Neuronal stem cell (in vitro differentiated cells): ENCODE data around the gene RTF2. TPM values are rescaled to one million over a fixed set of nuclear protein-coding genes. Genes with fewer than 3 reads are reported as not detected.

Source experiments
- DNase-seq: peaks from one replicate; pipeline ENCODE4 v3.0.0-alpha.2; 2013; ENCODE audit warnings: low spot score
- H2AFZ ChIP-seq: one replicate; pipeline ENCODE4 v1.6.1; 2013; ENCODE audit warnings: mild to moderate bottlenecking, low read length, inconsistent platforms
- H2AK5ac ChIP-seq: 2 replicates; pipeline ENCODE4 v1.6.1; 2013; ENCODE audit warnings: low read depth, mild to moderate bottlenecking, inconsistent platforms, low read length, moderate library complexity, mixed read lengths
- H2BK120ac ChIP-seq: 2 replicates; pipeline ENCODE4 v1.6.1; 2013; ENCODE audit warnings: low read depth, mild to moderate bottlenecking, inconsistent platforms, low read length, moderate library complexity, mixed read lengths
- H2BK12ac ChIP-seq: one replicate; pipeline ENCODE4 v1.6.1; 2013; ENCODE audit warnings: low read length, inconsistent platforms
- H2BK15ac ChIP-seq: 2 replicates; pipeline ENCODE4 v1.6.1; 2013; ENCODE audit warnings: mild to moderate bottlenecking, low read length, inconsistent platforms, mixed read lengths
- H2BK5ac ChIP-seq: one replicate; pipeline ENCODE4 v1.6.1; 2013; ENCODE audit warnings: inconsistent platforms, mild to moderate bottlenecking, low read length, moderate library complexity
- H3K14ac ChIP-seq: one replicate; pipeline ENCODE4 v1.6.1; 2013; ENCODE audit warnings: low read length, inconsistent platforms
- H3K18ac ChIP-seq: 2 replicates; pipeline ENCODE4 v1.6.1; 2013; ENCODE audit warnings: low read length, inconsistent platforms
- H3K23ac ChIP-seq: 2 replicates; pipeline ENCODE4 v1.6.1; 2013; ENCODE audit warnings: low read depth, mild to moderate bottlenecking, mixed read lengths, low read length, inconsistent platforms; ENCODE audit not compliant: poor library complexity
- H3K27ac ChIP-seq: replicated peaks from 3 replicates; pipeline ENCODE4 v1.5.1; 2013; ENCODE audit warnings: low read length, inconsistent platforms
- H3K27me3 ChIP-seq, 3 experiments: 2 replicates each; pipeline ENCODE4 v1.6.1; 2013; ENCODE audit warnings: low read length in 3 of 3, mild to moderate bottlenecking in 2 of 3, inconsistent platforms in 1 of 3, low read depth in 1 of 3, mixed read lengths in 1 of 3, moderate library complexity in 1 of 3; ENCODE audit not compliant: control insufficient read depth in 3 of 3, insufficient read depth in 3 of 3
- H3K36me3 ChIP-seq, 2 donors: replicated peaks in 1 of 2; 2 replicates each; pipeline ENCODE4 v1.6.1; 2013; ENCODE audit warnings: low read length in 2 of 2; ENCODE audit not compliant: control insufficient read depth in 2 of 2, insufficient read depth in 2 of 2
- H3K4ac ChIP-seq: 2 replicates; pipeline ENCODE4 v1.6.1; 2013; ENCODE audit warnings: inconsistent platforms, mild to moderate bottlenecking, low read length, moderate library complexity
- H3K4me1 ChIP-seq, 2 donors: 1 replicate in 1 of 2; 2 replicates in 1 of 2; pipeline ENCODE4 v1.6.1; 2013; ENCODE audit warnings: low read length in 2 of 2, low read depth in 1 of 2; ENCODE audit not compliant: control insufficient read depth in 2 of 2, insufficient read depth in 1 of 2
- H3K4me2 ChIP-seq: one replicate; pipeline ENCODE4 v1.6.1; 2013; ENCODE audit warnings: mild to moderate bottlenecking, low read length, inconsistent platforms; ENCODE audit not compliant: insufficient read depth, poor library complexity, severe bottlenecking
- H3K4me3 ChIP-seq, 2 donors: 2 replicates each; pipeline ENCODE4 v1.5.1; 2013; ENCODE audit warnings: low read length in 2 of 2, mild to moderate bottlenecking in 2 of 2, inconsistent platforms in 1 of 2, moderate library complexity in 1 of 2
- H3K79me1 ChIP-seq: one replicate; pipeline ENCODE4 v1.6.1; 2013; ENCODE audit warnings: low read depth, mild to moderate bottlenecking, inconsistent platforms, low read length, moderate library complexity
- H3K9ac ChIP-seq: one replicate; pipeline ENCODE4 v1.6.1; 2013; ENCODE audit warnings: mild to moderate bottlenecking, low read depth, low read length, inconsistent platforms; ENCODE audit not compliant: poor library complexity
- H3K9me3 ChIP-seq, 2 donors: replicated peaks in 1 of 2; 2 replicates each; pipeline versions ENCODE3 to v1.6.1; 2013; ENCODE audit warnings: low read length in 2 of 2, mild to moderate bottlenecking in 2 of 2, inconsistent platforms in 1 of 2, low read depth in 1 of 2, mixed read lengths in 1 of 2, moderate library complexity in 1 of 2; ENCODE audit not compliant: control insufficient read depth in 2 of 2, insufficient read depth in 1 of 2
- H4K8ac ChIP-seq: one replicate; pipeline ENCODE4 v1.6.1; 2013; ENCODE audit warnings: low read depth, mild to moderate bottlenecking, inconsistent platforms, low read length, moderate library complexity
- H4K91ac ChIP-seq: one replicate; pipeline ENCODE4 v1.6.1; 2013; ENCODE audit warnings: low read length, low read depth, mild to moderate bottlenecking, inconsistent platforms; ENCODE audit not compliant: poor library complexity
- WGBS, 2 donors: extraction: QIAGEN DNeasy Blood & Tissue Kit; methylation state at CpG; one replicate each; pipeline ENCODE4 v1.1.7; 2013; ENCODE audit warnings: missing lambda C conversion rate in 2 of 2, mixed read lengths in 1 of 2; ENCODE audit not compliant: insufficient read length in 2 of 2, insufficient replicate concordance in 1 of 2; ENCODE audit errors: extremely low coverage in 2 of 2; 5-methylcytosine and 5-hydroxymethylcytosine counted together
- small RNA-seq: library from polyadenylated mRNA; stranded (forward); fragments of <200 nt; extraction: miRNeasy Mini kit (QIAGEN cat#:217004); gene quantifications from one replicate; pipeline ENCODE3, GENCODE V24; 2013; ENCODE audit not compliant: insufficient read depth

Gene RTF2

GRCh38 chr20:56566621-56567020 is 98.2 kb downstream of the RTF2 start:
- Histone ChIP-seq H3K27ac (no peak overlapping the region), H4K8ac (no peak overlapping the region), H3K9ac (no peak overlapping the region), H3K18ac (no peak overlapping the region), H3K4me3 (no peak overlapping the region), H2BK120ac (no peak overlapping the region), H4K91ac (no peak overlapping the region), H2BK15ac (no peak overlapping the region), H3K23ac (no peak overlapping the region), H2BK12ac (no peak overlapping the region), H3K27me3 (no peaks in the 10 kb centered on the region), H3K79me1 (no peaks in the 10 kb centered on the region), H2AK5ac (no peak overlapping the region), H3K4me1 (no peaks in the 10 kb centered on the region), H3K4ac (no peak overlapping the region), H2AFZ (no peak overlapping the region), H3K14ac (no peak overlapping the region), H3K4me2 (no peak overlapping the region), H2BK5ac (no peak overlapping the region), H3K36me3 (no peaks in the 10 kb centered on the region), H3K9me3 (no peaks in the 10 kb centered on the region)
- WGBS, 2 donors = no CpG with 5 or more reads among the region's 3 CpGs
- DNase-seq = no peak

Small RNA genes lying within 50 kb of the gene (small RNA-seq; reads per million reads assigned to genes)
- not detected for gene RPL39P
